ENCODE results near the gene SPATA13.

Gene SPATA13

DNA sequence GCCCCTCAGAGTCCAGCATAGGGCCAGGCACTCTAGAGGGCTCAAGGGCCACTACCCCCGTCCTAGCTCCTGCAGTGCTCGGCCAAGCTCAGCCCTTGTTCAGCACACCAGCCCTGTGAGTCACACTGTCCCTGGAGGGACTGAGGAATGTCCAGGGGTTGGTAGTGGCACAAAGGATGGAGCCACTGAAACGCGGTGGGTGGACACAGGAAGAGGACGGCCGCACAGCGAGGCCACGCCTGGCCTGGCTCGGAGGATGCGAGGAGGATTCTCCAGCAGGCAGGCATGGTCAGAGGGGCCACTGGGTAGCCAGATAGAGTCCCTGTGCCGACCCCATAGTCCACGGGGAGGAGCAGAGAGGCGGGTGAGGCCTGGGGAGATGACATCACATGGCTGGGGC lies 194.6 kb downstream of the SPATA13 start:
- H3K4me2 ChIP-seq (ENCODE audit: low read depth, low read length, poor library complexity, severe bottlenecking), result no peak overlapping the region

DNA sequence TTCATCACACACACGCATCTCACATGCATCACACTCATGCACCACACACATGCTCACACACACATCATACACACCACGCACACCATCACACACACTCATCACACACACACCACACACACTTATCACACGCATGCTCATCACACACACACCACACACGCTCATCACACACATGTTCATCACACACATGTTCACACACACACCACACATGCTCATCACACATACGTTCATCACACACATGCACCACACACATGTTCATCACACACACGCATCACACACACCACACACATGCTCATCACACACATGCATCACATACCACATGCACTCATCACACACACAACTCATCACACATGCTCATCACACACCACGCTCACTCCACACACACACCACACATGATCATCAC lies 195.8 kb downstream of the SPATA13 start:
- H3F3A ChIP-seq (ENCODE audit: insufficient read depth), result no peaks in the 10 kb centered on the region
- no peaks in the 10 kb centered on the region for H3K79me2 ChIP-seq (ENCODE audit: insufficient read depth, low read length)
- TF ChIP-seq, protein P1, sequence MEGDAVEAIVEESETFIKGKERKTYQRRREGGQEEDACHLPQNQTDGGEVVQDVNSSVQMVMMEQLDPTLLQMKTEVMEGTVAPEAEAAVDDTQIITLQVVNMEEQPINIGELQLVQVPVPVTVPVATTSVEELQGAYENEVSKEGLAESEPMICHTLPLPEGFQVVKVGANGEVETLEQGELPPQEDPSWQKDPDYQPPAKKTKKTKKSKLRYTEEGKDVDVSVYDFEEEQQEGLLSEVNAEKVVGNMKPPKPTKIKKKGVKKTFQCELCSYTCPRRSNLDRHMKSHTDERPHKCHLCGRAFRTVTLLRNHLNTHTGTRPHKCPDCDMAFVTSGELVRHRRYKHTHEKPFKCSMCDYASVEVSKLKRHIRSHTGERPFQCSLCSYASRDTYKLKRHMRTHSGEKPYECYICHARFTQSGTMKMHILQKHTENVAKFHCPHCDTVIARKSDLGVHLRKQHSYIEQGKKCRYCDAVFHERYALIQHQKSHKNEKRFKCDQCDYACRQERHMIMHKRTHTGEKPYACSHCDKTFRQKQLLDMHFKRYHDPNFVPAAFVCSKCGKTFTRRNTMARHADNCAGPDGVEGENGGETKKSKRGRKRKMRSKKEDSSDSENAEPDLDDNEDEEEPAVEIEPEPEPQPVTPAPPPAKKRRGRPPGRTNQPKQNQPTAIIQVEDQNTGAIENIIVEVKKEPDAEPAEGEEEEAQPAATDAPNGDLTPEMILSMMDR (IDR thresholded peaks at IDR 0.05; ENCODE audit: insufficient read depth, low read length, poor library complexity, severe bottlenecking), result no peak
- no peak overlapping the region for H3K4me2 ChIP-seq (ENCODE audit: low read depth, low read length, poor library complexity, severe bottlenecking)
- no peak overlapping the region for H3K27ac ChIP-seq (ENCODE audit: low read depth, low read length)
- no peak overlapping the region for H3K9ac ChIP-seq (ENCODE audit: low read length)
- H3K36me3 ChIP-seq (ENCODE audit: low read length), result no peaks in the 10 kb centered on the region
- H3K4me3 ChIP-seq (ENCODE audit: insufficient read depth, low read length, poor library complexity, severe bottlenecking), result no peak overlapping the region
- H3K9me3 ChIP-seq (ENCODE audit: insufficient read depth, low read length), result peaks cover 4% of the 10 kb centered on the region; the same call in 1 of the 2 replicates
- H2AFZ ChIP-seq (ENCODE audit: low read depth, low read length, severe bottlenecking), result no peak overlapping the region
- no peaks in the 10 kb centered on the region for H3K27me3 ChIP-seq (ENCODE audit: low read length)
- no peaks in the 10 kb centered on the region for H3K9me2 ChIP-seq (replicated peaks; ENCODE audit: insufficient read depth, low read length)
- no peaks in the 10 kb centered on the region for H4K20me1 ChIP-seq (ENCODE audit: low read depth, low read length)

More for the DNA sequence above, 194.6 kb downstream of the SPATA13 start:
- H3K27ac ChIP-seq (ENCODE audit: low read depth, low read length), result no peak overlapping the region
- H4K20me1 ChIP-seq (ENCODE audit: low read depth, low read length), result no peaks in the 10 kb centered on the region
- H3K4me3 ChIP-seq (ENCODE audit: insufficient read depth, low read length, poor library complexity, severe bottlenecking), result no peak overlapping the region
- H3F3A ChIP-seq (ENCODE audit: insufficient read depth), result no peaks in the 10 kb centered on the region
- H2AFZ ChIP-seq (ENCODE audit: low read depth, low read length, severe bottlenecking), result no peak overlapping the region
- no peaks in the 10 kb centered on the region for H3K27me3 ChIP-seq (ENCODE audit: low read length)
- no peaks in the 10 kb centered on the region for H3K36me3 ChIP-seq (ENCODE audit: low read length)
- H3K9me3 ChIP-seq (ENCODE audit: insufficient read depth, low read length), result peaks cover 4% of the 10 kb centered on the region; the same call in 1 of the 2 replicates
- no peak for TF ChIP-seq EZH2phosphoT487 (conservative IDR thresholded peaks at IDR 0.05; ENCODE audit: low read length)
- TF ChIP-seq, protein P1 (IDR thresholded peaks at IDR 0.05; ENCODE audit: insufficient read depth, low read length, poor library complexity, severe bottlenecking), result no peak
- H3K9me2 ChIP-seq (replicated peaks; ENCODE audit: insufficient read depth, low read length), result no peaks in the 10 kb centered on the region
- H3K79me2 ChIP-seq (ENCODE audit: insufficient read depth, low read length), result no peaks in the 10 kb centered on the region
- H3K9ac ChIP-seq (ENCODE audit: low read length), result no peak overlapping the region
